ENCODE measurements around the gene C12orf60. TPM values are rescaled to one million over a fixed set of nuclear protein-coding genes. Genes with fewer than 3 reads are reported as not detected.

The C12orf60 gene
- total RNA-seq, 1 experiment from 2014 or later: 3.5 TPM

DNA sequence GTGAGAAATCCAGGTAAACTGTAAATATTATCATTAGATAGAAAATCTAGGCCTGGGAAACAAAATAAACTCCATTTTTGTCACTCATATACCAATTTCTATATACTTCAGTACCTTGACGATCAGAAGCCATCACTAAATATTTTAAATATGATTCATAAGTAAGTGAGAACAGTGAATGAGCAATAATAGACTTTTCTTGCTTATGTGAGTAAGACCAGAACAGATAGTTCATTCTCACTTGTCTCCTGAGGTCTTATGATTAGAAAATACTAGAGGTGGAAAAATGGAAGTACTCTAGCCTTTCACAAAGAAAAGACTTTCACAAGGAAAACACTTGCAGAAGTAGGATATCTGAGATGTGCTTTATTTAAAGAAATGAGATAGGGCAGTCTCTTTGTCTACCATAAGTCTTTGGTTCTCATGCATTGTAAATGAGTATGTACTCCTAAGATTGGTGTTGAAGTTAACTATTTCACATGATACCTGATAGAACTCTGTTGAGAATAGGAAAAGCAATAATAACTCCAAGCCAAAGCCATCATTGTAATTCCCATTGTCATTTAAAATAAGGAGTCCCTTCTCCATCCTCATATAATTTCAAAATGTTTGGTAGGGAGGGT is 20.7 kb downstream of the C12orf60 start:
- Histone ChIP-seq H3K79me2 (ENCODE audit: insufficient read depth, low read length) (no peaks in the 10 kb centered on the region; the same call in 1 of the 2 replicates), H3K27me3 (ENCODE audit: insufficient read depth, low read length) (no peaks in the 10 kb centered on the region), H3K4me1 (ENCODE audit: control insufficient read depth in 1 of 2, insufficient read depth in 2 of 2, low read length in 2 of 2) (no peaks in the 10 kb centered on the region), H3K4me2 (ENCODE audit: low read length) (no peak overlapping the region), H3K4me3 (replicated peaks in 1 of 2; ENCODE audit: low read depth in 1 of 2, low read length in 2 of 2) (no peak overlapping the region), H3K9me2 (ENCODE audit: insufficient read depth) (no peaks in the 10 kb centered on the region), H3K9me3 (ENCODE audit: control insufficient read depth in 1 of 2, insufficient read depth in 1 of 2, low read depth in 1 of 2, low read length in 2 of 2) (no peaks in the 10 kb centered on the region), H2AFZ (ENCODE audit: low read depth, low read length, poor library complexity, severe bottlenecking) (no peak overlapping the region), H4K20me1 (ENCODE audit: insufficient read depth) (no peaks in the 10 kb centered on the region), H3K27ac (ENCODE audit: low read depth, low read length) (no peak overlapping the region), H3K9ac (ENCODE audit: low read length) (no peak overlapping the region), H3K36me3 (ENCODE audit: control insufficient read depth in 1 of 2, insufficient read depth in 2 of 2, low read length in 2 of 2) (no peaks in the 10 kb centered on the region)
- CTCF ChIA-PET: no interaction called here
- no TSS peak for BruUV-seq (replicated peaks)
- TF ChIP-seq, protein P1, sequence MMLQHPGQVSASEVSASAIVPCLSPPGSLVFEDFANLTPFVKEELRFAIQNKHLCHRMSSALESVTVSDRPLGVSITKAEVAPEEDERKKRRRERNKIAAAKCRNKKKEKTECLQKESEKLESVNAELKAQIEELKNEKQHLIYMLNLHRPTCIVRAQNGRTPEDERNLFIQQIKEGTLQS (IDR thresholded peaks at IDR 0.05): no peak
- TF ChIP-seq, protein P2, sequence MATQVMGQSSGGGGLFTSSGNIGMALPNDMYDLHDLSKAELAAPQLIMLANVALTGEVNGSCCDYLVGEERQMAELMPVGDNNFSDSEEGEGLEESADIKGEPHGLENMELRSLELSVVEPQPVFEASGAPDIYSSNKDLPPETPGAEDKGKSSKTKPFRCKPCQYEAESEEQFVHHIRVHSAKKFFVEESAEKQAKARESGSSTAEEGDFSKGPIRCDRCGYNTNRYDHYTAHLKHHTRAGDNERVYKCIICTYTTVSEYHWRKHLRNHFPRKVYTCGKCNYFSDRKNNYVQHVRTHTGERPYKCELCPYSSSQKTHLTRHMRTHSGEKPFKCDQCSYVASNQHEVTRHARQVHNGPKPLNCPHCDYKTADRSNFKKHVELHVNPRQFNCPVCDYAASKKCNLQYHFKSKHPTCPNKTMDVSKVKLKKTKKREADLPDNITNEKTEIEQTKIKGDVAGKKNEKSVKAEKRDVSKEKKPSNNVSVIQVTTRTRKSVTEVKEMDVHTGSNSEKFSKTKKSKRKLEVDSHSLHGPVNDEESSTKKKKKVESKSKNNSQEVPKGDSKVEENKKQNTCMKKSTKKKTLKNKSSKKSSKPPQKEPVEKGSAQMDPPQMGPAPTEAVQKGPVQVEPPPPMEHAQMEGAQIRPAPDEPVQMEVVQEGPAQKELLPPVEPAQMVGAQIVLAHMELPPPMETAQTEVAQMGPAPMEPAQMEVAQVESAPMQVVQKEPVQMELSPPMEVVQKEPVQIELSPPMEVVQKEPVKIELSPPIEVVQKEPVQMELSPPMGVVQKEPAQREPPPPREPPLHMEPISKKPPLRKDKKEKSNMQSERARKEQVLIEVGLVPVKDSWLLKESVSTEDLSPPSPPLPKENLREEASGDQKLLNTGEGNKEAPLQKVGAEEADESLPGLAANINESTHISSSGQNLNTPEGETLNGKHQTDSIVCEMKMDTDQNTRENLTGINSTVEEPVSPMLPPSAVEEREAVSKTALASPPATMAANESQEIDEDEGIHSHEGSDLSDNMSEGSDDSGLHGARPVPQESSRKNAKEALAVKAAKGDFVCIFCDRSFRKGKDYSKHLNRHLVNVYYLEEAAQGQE (IDR thresholded peaks at IDR 0.05; ENCODE audit: low read depth): no peak
- TF ChIP-seq POLR2A (IDR thresholded peaks at IDR 0.05; ENCODE audit: borderline replicate concordance, extremely low read depth, insufficient read depth, insufficient read length) (no peak), CEBPB (IDR thresholded peaks at IDR 0.05; ENCODE audit: low read depth) (no peak), POLR2AphosphoS5 (IDR thresholded peaks at IDR 0.05; ENCODE audit: low read depth, low read length) (no peak), JUND (IDR thresholded peaks at IDR 0.05) (no peak), YY1 (IDR thresholded peaks at IDR 0.05; ENCODE audit: extremely low read depth, insufficient replicate concordance, low read depth, low read length) (no peak), ZNF274 (IDR thresholded peaks at IDR 0.05; ENCODE audit: low read depth, low read length) (no peak), RAD21 (IDR thresholded peaks at IDR 0.05; ENCODE audit: low read depth) (no peak), SP1 (IDR thresholded peaks at IDR 0.05; ENCODE audit: low read depth) (no peak), ZFX (IDR thresholded peaks at IDR 0.05) (no peak), EGR1 (IDR thresholded peaks at IDR 0.05; ENCODE audit: low read depth) (no peak)
- TF ChIP-seq, protein P3, sequence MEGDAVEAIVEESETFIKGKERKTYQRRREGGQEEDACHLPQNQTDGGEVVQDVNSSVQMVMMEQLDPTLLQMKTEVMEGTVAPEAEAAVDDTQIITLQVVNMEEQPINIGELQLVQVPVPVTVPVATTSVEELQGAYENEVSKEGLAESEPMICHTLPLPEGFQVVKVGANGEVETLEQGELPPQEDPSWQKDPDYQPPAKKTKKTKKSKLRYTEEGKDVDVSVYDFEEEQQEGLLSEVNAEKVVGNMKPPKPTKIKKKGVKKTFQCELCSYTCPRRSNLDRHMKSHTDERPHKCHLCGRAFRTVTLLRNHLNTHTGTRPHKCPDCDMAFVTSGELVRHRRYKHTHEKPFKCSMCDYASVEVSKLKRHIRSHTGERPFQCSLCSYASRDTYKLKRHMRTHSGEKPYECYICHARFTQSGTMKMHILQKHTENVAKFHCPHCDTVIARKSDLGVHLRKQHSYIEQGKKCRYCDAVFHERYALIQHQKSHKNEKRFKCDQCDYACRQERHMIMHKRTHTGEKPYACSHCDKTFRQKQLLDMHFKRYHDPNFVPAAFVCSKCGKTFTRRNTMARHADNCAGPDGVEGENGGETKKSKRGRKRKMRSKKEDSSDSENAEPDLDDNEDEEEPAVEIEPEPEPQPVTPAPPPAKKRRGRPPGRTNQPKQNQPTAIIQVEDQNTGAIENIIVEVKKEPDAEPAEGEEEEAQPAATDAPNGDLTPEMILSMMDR (IDR thresholded peaks at IDR 0.05 in 2 of 3, conservative IDR thresholded peaks at IDR 0.05 in 1 of 3; ENCODE audit: borderline replicate concordance in 1 of 3, insufficient read depth in 1 of 3, low read depth in 2 of 3, low read length in 2 of 3): no peak
- TF ChIP-seq, protein P4, sequence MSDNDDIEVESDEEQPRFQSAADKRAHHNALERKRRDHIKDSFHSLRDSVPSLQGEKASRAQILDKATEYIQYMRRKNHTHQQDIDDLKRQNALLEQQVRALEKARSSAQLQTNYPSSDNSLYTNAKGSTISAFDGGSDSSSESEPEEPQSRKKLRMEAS (IDR thresholded peaks at IDR 0.05): no peak
- no peak for ATAC-seq
- RAD21 ChIA-PET (ENCODE audit: low non-redundant PET in 1 of 2, low total read pairs in 2 of 2, uncharacterized antibody in 2 of 2, unreplicated experiment in 2 of 2): no interaction called here
- DNase-seq (ENCODE audit: low read depth, low spot score): no peak
- POLR2A ChIA-PET: no interaction called here
- intact Hi-C loops (cut with micrococcal nuclease): no loop called here
